Erythroblast (primary cell): Measurements from ENCODE around the gene PEX26.

Source experiments
- GATA1 ChIP-seq: IDR thresholded peaks from 2 replicates; pipeline ENCODE4 v1.6.1; 2011; ENCODE audit warnings: low read depth, mild to moderate bottlenecking, control low read depth, low read length, moderate library complexity
- POLR2A ChIP-seq: IDR thresholded peaks from 2 replicates; pipeline ENCODE4 v1.6.1; 2011; ENCODE audit warnings: mild to moderate bottlenecking, low read length

GRCh38 chr22:18144105-18144504 lies 66.3 kb downstream of the PEX26 start:
- TF ChIP-seq POLR2A (no peak), GATA1 (no peak)
